HCT116 (cell line): Measurements from ENCODE around the gene HYAL1.

Experiments
- CBX3 ChIP-seq: IDR thresholded peaks from 2 replicates; pipeline ENCODE4 v1.6.1; 2012; ENCODE audit warnings: low read depth
- EZH2 ChIP-seq: fragments of 200-600 bp; sonication (generic); IDR thresholded peaks from 2 replicates; pipeline ENCODE4 v1.6.1; 2017; ENCODE audit warnings: antibody characterized with exemption, mixed run types
- EZH2phosphoT487 ChIP-seq: fragments of 200-600 bp; IDR thresholded peaks from 2 replicates; pipeline ENCODE4 v1.6.1; 2018; ENCODE audit warnings: antibody characterized with exemption, borderline replicate concordance
- JUND ChIP-seq: IDR thresholded peaks from 2 replicates; pipeline ENCODE4 v1.6.1; 2012
- POLR2A ChIP-seq: IDR thresholded peaks from 2 replicates; pipeline ENCODE4 v1.7.0; 2011; ENCODE audit warnings: borderline replicate concordance; ENCODE audit not compliant: insufficient read depth, insufficient read length; ENCODE audit errors: extremely low read depth
- POLR2AphosphoS5 ChIP-seq: IDR thresholded peaks from 2 replicates; pipeline ENCODE4 v1.6.1; 2011; ENCODE audit warnings: mild to moderate bottlenecking, low read depth, low read length, moderate library complexity
- RAD21 ChIP-seq: IDR thresholded peaks from 2 replicates; pipeline ENCODE4 v1.6.1; 2012; ENCODE audit warnings: low read depth, mild to moderate bottlenecking
- SIN3A ChIP-seq: IDR thresholded peaks from 2 replicates; pipeline ENCODE4 v1.6.1; 2012; ENCODE audit warnings: low read depth
- SP1 ChIP-seq: IDR thresholded peaks from 2 replicates; pipeline ENCODE4 v1.6.1; 2012; ENCODE audit warnings: low read depth
- YY1 ChIP-seq: IDR thresholded peaks from 2 replicates; pipeline ENCODE4 v1.6.1; 2011; ENCODE audit warnings: low read length, low read depth, moderate library complexity, mild to moderate bottlenecking; ENCODE audit not compliant: insufficient replicate concordance; ENCODE audit errors: extremely low read depth
- TF ChIP-seq, protein P1 (sequence below), 3 experiments: fragments of 200-600 bp in 1 of 3; sonication (generic) in 1 of 3; IDR thresholded peaks in 2 of 3; conservative IDR thresholded peaks in 1 of 3; 2 replicates each; pipeline ENCODE4 v1.5.1; 2012 to 2017; ENCODE audit warnings: low read depth in 2 of 3, low read length in 2 of 3, antibody characterized with exemption in 1 of 3, borderline replicate concordance in 1 of 3, control low read depth in 1 of 3, mild to moderate bottlenecking in 1 of 3, mixed read lengths in 1 of 3, mixed run types in 1 of 3, moderate library complexity in 1 of 3; ENCODE audit not compliant: insufficient read depth in 1 of 3
- TF ChIP-seq, protein P2 (sequence below): IDR thresholded peaks from 2 replicates; pipeline ENCODE4 v1.6.1; 2012
- TF ChIP-seq, protein P3 (sequence below): IDR thresholded peaks from 2 replicates; pipeline ENCODE4 v1.6.1; 2012
- TF ChIP-seq, protein P4 (sequence below): IDR thresholded peaks from 2 replicates; pipeline ENCODE4 v1.6.1; 2011; ENCODE audit warnings: mild to moderate bottlenecking, low read length, moderate library complexity; ENCODE audit not compliant: insufficient replicate concordance; ENCODE audit errors: extremely low read depth

DNA sequence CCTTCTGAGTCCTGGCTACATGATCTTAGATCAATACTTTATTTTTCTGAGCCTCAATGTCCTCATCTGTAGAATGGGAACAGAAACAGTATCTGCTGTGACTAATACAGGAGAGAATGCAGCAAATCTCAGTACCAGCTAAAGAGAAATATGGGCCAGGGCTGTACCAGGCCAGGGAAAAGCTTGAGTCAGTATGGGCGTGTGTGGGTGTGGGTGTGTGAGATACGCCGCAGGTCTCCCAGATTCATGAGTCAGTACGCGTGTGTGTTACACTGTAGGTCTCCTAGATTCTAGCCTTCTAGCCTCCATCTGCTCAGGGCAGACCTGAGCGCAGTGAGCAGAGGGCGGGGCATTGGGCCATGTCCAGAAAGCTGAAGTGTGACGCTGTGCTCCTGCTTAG lies 52.2 kb downstream of the HYAL1 start:
- TF ChIP-seq SP1, result no peak
- TF ChIP-seq, protein P1, sequence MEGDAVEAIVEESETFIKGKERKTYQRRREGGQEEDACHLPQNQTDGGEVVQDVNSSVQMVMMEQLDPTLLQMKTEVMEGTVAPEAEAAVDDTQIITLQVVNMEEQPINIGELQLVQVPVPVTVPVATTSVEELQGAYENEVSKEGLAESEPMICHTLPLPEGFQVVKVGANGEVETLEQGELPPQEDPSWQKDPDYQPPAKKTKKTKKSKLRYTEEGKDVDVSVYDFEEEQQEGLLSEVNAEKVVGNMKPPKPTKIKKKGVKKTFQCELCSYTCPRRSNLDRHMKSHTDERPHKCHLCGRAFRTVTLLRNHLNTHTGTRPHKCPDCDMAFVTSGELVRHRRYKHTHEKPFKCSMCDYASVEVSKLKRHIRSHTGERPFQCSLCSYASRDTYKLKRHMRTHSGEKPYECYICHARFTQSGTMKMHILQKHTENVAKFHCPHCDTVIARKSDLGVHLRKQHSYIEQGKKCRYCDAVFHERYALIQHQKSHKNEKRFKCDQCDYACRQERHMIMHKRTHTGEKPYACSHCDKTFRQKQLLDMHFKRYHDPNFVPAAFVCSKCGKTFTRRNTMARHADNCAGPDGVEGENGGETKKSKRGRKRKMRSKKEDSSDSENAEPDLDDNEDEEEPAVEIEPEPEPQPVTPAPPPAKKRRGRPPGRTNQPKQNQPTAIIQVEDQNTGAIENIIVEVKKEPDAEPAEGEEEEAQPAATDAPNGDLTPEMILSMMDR (IDR thresholded peaks at IDR 0.05 in 2 of 3, conservative IDR thresholded peaks at IDR 0.05 in 1 of 3; ENCODE audit: borderline replicate concordance in 1 of 3, insufficient read depth in 1 of 3, low read depth in 2 of 3, low read length in 2 of 3), result no peak
- no peak for TF ChIP-seq EZH2phosphoT487
- TF ChIP-seq POLR2A, result no peak
- TF ChIP-seq RAD21, result no peak
- no peak for TF ChIP-seq EZH2
- no peak for TF ChIP-seq YY1
- no peak for TF ChIP-seq CBX3
- TF ChIP-seq, protein P2, sequence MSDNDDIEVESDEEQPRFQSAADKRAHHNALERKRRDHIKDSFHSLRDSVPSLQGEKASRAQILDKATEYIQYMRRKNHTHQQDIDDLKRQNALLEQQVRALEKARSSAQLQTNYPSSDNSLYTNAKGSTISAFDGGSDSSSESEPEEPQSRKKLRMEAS, result no peak
- TF ChIP-seq JUND, result no peak
- TF ChIP-seq, protein P3, sequence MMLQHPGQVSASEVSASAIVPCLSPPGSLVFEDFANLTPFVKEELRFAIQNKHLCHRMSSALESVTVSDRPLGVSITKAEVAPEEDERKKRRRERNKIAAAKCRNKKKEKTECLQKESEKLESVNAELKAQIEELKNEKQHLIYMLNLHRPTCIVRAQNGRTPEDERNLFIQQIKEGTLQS, result no peak
- no peak for TF ChIP-seq POLR2AphosphoS5
- no peak for TF ChIP-seq SIN3A
- TF ChIP-seq, protein P4, sequence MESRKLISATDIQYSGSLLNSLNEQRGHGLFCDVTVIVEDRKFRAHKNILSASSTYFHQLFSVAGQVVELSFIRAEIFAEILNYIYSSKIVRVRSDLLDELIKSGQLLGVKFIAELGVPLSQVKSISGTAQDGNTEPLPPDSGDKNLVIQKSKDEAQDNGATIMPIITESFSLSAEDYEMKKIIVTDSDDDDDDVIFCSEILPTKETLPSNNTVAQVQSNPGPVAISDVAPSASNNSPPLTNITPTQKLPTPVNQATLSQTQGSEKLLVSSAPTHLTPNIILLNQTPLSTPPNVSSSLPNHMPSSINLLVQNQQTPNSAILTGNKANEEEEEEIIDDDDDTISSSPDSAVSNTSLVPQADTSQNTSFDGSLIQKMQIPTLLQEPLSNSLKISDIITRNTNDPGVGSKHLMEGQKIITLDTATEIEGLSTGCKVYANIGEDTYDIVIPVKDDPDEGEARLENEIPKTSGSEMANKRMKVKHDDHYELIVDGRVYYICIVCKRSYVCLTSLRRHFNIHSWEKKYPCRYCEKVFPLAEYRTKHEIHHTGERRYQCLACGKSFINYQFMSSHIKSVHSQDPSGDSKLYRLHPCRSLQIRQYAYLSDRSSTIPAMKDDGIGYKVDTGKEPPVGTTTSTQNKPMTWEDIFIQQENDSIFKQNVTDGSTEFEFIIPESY, result no peak
